ENCODE data around the gene LZTS2. TPM values are rescaled to one million over a fixed set of nuclear protein-coding genes. Genes with fewer than 3 reads are reported as not detected.
A peak's percentile ranks its signal among the peaks of the same experiment; 100 is the strongest.

The LZTS2 gene
- polyA plus RNA-seq, 1 experiment = 33.3 TPM

GRCh38 chr10:101016814-101017213 lies 17.2 kb downstream of the LZTS2 start:
- DNase-seq (ENCODE audit: low read depth, low spot score) = no peak
- Histone ChIP-seq H3K9me3 (ENCODE audit: control insufficient read depth, insufficient read depth, low read length) (no peaks in the 10 kb centered on the region), H3K27me3 (ENCODE audit: control insufficient read depth, insufficient read depth, low read length) (no peaks in the 10 kb centered on the region), H3K4me3 (ENCODE audit: low read depth, low read length) (no peak overlapping the region), H3K27ac (ENCODE audit: low read depth, low read length) (no peak overlapping the region)
- ChIA-PET POLR2A (no interaction called here), CTCF (interaction anchor here (1.5 to 6.6 kb wide), 7 partner anchors 10 to 125 kb away, joined by 7 to 271 read pairs (median 27); partner anchors contain the start of genes KAZALD1 and LZTS2)
- TF ChIP-seq, protein P1, sequence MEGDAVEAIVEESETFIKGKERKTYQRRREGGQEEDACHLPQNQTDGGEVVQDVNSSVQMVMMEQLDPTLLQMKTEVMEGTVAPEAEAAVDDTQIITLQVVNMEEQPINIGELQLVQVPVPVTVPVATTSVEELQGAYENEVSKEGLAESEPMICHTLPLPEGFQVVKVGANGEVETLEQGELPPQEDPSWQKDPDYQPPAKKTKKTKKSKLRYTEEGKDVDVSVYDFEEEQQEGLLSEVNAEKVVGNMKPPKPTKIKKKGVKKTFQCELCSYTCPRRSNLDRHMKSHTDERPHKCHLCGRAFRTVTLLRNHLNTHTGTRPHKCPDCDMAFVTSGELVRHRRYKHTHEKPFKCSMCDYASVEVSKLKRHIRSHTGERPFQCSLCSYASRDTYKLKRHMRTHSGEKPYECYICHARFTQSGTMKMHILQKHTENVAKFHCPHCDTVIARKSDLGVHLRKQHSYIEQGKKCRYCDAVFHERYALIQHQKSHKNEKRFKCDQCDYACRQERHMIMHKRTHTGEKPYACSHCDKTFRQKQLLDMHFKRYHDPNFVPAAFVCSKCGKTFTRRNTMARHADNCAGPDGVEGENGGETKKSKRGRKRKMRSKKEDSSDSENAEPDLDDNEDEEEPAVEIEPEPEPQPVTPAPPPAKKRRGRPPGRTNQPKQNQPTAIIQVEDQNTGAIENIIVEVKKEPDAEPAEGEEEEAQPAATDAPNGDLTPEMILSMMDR (IDR thresholded peaks at IDR 0.05; ENCODE audit: low read depth, low read length) = no peak

- CTCF ChIA-PET = interaction anchor here (0.6 to 6.6 kb wide), 14 partner anchors 11 to 323 kb away, joined by 3 to 271 read pairs (median 6); partner anchors contain the start of genes KAZALD1, LZTS2, PDZD7 and SFXN3
- H3K27ac ChIP-seq (ENCODE audit: low read depth, low read length) = no peak overlapping the region
- DNase-seq (ENCODE audit: low read depth, low spot score) = no peak
- TF ChIP-seq, protein P1 (IDR thresholded peaks at IDR 0.05; ENCODE audit: low read depth, low read length) = no peak
- H3K4me3 ChIP-seq (ENCODE audit: low read depth, low read length) = no peak overlapping the region
- POLR2A ChIA-PET = interaction anchor here (1.4 to 1.5 kb wide), 2 partner anchors 14 to 25 kb away, joined by 4 read pairs; no protein-coding TSS in a partner anchor
- no peaks in the 10 kb centered on the region for H3K9me3 ChIP-seq (ENCODE audit: control insufficient read depth, insufficient read depth, low read length)
- no peaks in the 10 kb centered on the region for H3K27me3 ChIP-seq (ENCODE audit: control insufficient read depth, insufficient read depth, low read length)
Measured at GRCh38 chr10:101018118-101018599, 18.6 kb downstream of the LZTS2 start.

DNA sequence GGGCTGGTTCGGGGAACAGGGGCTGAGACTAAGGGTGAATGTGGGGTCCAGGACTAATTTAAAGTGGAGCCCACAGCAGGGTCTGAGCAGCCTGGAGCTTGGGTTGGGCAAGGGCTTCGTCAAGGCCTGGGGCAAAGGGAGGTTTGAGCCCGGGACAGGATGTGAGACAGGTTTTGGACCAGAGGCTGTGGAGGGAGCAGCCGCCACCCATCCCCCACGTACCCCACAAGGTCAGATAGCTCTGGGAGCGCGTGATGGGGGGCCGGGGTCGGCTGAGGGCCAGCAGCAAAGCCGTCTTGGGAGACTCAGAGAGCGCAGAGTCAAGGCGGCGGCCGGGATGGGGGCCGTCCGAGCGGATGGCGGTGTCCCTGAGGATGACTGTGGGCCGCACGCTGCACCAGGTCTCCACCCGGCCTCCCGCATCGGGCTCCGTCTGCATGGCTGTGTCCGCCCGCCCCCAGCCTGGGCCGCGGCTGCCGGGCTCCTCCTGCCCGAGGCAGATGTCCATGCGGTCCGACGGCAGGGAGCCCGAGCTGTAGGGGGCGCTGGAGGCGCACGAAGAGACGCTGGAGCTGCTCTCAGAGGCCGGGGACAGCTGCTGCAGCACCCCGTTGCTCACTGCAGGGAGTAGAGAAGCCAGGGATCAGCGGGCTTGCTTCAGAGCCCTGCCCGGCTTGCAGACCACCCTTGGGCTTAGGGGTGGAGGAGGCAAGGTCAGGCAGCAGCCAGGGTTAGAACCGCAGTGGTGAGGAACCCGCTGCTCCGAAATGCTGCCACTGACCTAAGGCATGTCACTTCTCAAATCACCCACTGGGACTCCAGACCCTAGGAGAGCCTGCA lies 19.2 kb downstream of the LZTS2 start:
- TF ChIP-seq, protein P1 (IDR thresholded peaks at IDR 0.05; ENCODE audit: low read depth, low read length) = peak; percentile 78
- no peaks in the 10 kb centered on the region for H3K9me3 ChIP-seq (ENCODE audit: control insufficient read depth, insufficient read depth, low read length)
- ChIA-PET POLR2A (interaction anchor here (1.0 to 1.5 kb wide), 5 partner anchors 13 to 483 kb away, joined by 3 to 4 read pairs (median 3); partner anchors contain the start of genes HIF1AN and KAZALD1), CTCF (interaction anchor here (0.6 to 6.6 kb wide), 25 partner anchors 11 to 739 kb away, joined by 3 to 271 read pairs (median 4); partner anchors contain the start of genes KAZALD1, LZTS2, PDZD7 and SFXN3)
- H3K27me3 ChIP-seq (ENCODE audit: control insufficient read depth, insufficient read depth, low read length) = no peaks in the 10 kb centered on the region
- no peak overlapping the region for H3K27ac ChIP-seq (ENCODE audit: low read depth, low read length)
- no peak for DNase-seq (ENCODE audit: low read depth, low spot score)
- H3K4me3 ChIP-seq (ENCODE audit: low read depth, low read length) = no peak overlapping the region

DNA sequence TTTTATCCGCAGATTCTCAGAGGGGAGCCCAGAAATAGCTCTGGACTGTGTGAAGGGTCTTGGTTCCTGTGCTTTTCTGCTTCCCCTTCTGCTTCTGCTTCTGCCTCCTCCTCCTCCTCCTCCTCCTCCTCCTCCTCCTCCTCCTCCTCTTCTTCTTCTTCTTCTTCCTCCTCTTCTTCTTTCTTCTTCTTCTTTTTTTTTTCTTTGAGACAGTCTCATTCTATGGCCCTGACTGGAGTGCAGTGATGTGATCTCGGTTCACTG lies 19.8 kb downstream of the LZTS2 start:
- CTCF ChIA-PET = interaction anchor here (0.6 to 6.6 kb wide), 21 partner anchors 10 to 739 kb away, joined by 3 to 271 read pairs (median 4); partner anchors contain the start of genes KAZALD1, LZTS2, PDZD7 and SFXN3
- Histone ChIP-seq H3K4me3 (ENCODE audit: low read depth, low read length) (no peak overlapping the region), H3K9me3 (ENCODE audit: control insufficient read depth, insufficient read depth, low read length) (no peaks in the 10 kb centered on the region), H3K27ac (ENCODE audit: low read depth, low read length) (no peak overlapping the region), H3K27me3 (ENCODE audit: control insufficient read depth, insufficient read depth, low read length) (no peaks in the 10 kb centered on the region)
- TF ChIP-seq, protein P1 (IDR thresholded peaks at IDR 0.05; ENCODE audit: low read depth, low read length) = no peak
- POLR2A ChIA-PET = interaction anchor here (1.0 to 1.5 kb wide), 5 partner anchors 13 to 484 kb away, joined by 3 to 4 read pairs (median 3); partner anchors contain the start of genes HIF1AN and KAZALD1
- DNase-seq (ENCODE audit: low read depth, low spot score) = no peak

Measured in AG04450 (cell line).